NCI-H2107 (cell line): ENCODE results near the gene MTX1.
"Not testable (repeated sequence)": the region's sequence is repeated elsewhere in the genome, so short reads cannot be mapped to it uniquely, and the experiment has no call there.

ENCODE experiments used
- DNase-seq: peaks from one replicate; lab custom pipeline; 2025; lab: John Stamatoyannopoulos, UW

Gene MTX1

GRCh38 chr1:155208541-155209311, at the start of gene MTX1:
Gene MTX1, plus strand, starts transcription at chr1:155208695. Its CDS starts 110 bp downstream, at chr1:155208805.
- peak; percentile 61 for DNase-seq

- no peak for DNase-seq
Observed at GRCh38 chr1:155158991-155159390, 49.5 kb upstream of the MTX1 start.

DNA sequence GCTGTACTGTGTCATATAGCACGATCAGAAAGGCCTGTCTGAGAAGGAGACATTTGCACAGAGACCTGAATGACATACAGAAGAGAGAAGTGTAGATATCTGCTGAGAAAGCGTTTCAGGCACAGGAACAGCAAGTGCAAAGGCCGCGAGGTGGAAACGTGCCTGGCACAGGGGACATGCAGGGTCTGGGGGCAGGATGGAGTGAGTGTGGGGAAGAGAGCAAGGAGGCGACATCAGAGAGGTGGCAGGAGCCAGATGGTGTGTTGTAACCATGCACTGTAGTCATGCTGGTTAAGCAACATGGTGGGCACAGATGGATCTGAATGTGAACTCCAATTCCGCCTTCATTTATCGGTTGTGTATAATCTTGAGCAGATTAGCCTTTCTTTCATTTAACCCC, 48.4 kb upstream of the MTX1 start:
- no peak for DNase-seq

DNA sequence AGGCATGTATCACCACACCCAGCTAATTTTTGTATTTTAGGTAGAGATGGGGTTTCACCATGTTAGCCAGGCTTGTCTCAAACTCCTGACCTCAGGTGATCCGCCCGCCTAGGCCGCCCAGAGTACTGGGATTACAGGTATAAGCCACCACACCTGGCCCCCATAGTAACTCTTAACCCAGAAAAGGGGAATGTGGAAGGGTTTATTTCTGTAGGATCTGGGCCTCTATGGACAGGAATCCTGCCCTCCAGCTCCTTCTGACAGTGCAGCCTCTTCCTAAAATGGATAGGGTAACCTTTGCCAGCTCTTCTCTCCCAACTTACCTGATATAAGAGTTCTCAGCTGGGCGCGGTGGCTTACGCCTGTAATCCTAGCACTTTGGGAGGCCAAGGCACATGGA, 45.9 kb upstream of the MTX1 start:
- not testable (repeated sequence) for DNase-seq

DNA sequence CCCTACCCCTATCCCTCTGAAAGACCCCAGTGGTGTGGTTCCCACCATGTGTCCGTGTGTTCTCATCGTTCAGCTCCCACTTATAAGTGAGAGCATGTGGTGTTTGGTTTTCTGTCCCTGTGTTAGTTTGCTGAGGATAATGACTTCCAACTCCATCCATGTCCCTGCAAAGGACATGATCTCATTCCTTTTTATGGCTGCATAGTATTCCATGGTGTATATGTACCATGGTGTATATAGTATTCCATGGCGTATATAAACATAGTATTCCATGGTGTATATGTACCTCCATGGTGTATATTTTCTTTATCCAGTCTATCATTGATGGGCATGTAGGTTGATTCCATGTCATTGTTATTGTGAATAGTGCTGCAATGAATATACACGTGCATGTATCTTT, 44.7 kb upstream of the MTX1 start:
- not testable (repeated sequence) for DNase-seq

DNA sequence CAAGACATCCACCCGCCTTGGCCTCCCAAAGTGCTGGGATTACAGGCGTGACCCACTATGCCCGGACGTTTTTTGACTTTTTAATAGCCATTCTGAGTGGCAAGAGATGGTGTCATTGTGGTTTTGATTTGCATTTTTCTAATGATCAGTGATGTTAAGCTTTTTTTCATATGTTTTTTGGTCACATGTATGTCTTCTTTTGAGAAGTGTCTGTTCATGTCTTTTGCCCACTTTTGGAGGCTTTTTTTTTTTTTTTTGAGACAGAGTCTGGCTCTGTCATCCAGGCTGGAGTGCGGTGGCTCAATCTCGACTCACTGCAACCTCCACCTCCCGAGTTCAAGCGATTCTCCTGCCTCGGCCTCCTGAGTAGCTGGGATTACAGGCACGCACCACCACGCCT, 43.9 kb upstream of the MTX1 start:
- DNase-seq: not testable (repeated sequence)

- no peak for DNase-seq
Observed at GRCh38 chr1:155166051-155166470, 42.4 kb upstream of the MTX1 start.

GRCh38 chr1:155166471-155167165, 41.9 kb upstream of the MTX1 start:
- DNase-seq: no peak

DNA sequence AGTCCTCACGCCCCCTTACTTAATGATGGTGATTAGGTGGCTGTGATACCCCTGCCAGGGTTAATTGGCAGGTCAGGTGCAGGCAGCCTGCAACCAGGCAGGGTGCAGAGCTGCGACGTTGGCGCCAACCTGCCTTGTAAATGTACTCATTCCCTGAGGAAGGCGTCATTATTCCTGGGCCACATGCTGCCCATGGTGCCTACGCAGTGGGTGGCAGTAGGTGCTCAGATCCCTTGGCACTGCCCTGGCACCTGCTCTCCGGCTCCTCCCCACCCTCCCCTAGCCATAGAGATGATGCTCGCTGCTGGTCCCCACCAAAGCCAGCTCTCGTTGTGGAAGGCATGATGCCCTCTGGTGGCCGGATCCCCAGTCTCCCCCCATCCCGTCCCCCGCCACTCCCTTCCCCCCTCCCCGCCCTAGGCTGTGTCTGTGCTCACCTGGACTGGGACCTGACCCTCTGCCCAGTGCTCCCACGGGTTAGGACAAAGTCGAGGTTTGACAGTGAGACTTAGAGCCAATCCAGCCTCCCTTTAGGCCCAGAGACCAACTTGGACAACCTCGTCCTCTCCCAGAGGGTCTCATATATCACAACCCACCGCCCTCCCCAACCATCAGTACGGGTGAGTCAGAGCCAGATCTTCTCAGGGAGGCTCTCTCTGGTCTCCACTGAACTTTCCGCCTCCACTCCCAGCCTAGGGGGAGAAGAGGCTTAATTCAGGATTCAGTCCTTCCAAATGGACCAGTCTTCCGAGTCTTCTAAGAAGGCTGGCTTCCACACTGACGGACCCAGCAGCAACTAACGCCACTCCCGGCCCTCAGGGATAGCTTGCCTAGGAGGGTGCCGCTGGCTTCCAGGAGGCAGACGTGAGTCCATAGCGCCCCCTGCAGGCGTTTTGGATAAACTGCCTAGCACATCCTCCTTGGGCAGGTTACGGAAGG, 41.1 kb upstream of the MTX1 start:
- peak; percentile 92 for DNase-seq

DNA sequence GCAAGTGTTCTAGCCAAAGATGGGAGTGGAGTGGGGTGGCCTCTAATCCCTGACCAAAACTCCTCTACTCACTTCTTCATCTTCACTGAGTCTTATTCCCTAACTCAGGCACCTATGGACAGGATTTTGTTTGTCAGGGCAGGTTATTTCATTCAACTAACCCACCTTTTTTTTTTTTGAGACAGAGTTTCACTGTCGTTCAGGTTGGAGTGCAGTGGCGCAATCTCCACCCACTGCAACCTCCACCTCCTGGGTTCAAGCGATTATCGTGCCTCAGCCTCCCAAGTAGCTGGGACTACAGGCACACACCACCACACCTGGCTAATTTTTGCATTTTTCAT, 40.4 kb upstream of the MTX1 start:
- DNase-seq: not testable (repeated sequence)

GRCh38 chr1:155168456-155169210, 39.9 kb upstream of the MTX1 start:
- DNase-seq: no peak

DNA sequence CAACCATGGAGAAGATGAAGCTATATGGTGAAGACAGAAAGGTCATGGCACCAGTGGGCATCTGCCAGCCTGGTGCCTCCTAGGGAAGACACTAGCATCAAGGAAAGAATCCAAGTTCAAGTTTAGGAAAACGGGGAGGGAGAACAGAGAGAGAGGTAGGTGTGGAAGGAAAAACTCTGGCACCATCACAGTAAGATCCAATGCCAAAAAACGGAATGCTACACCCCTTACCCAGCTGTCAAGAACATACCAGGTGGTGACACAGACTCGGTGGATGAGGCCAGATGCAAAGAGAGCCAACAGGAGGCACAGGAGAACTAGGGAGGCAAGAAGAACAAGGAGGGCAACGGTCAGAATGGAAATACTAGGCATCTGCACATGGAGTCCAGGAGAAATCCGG, 39.0 kb upstream of the MTX1 start:
- DNase-seq: no peak

DNA sequence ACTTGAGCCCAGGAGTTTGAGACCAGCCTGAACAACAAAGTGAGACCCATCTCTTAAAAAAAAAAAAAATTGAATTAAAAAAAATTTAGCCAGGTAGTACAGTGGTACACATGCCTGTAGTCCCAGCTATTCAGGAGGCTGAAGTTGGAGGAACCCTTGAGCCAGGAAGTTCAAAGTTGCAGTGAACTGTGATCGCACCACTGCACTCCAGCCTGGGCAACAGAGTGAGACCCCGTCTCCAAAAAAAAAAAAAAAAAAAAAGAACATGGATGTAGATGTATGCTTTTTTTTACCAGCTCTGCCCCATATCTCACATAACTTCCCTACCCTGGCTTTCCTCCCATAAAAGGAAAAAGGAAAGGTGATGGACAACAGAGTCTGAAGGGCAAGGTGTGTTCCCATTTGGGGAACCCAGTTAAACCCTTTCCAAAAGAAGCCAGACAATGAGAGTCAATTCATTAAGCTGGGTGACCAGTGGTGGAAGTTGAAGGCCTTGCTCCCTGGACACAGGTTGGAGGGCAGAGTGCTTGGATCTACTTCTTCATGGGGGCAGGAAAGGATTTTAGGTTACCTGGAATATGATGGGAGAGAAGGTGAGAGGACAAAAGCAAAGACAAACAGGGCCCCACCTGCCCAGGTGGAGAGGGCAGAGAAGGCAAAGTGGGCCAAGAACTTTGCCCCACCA, 38.3 kb upstream of the MTX1 start:
- DNase-seq: no peak

GRCh38 chr1:155170806-155171205, 37.7 kb upstream of the MTX1 start:
- DNase-seq: no peak

GRCh38 chr1:155171836-155172731, 36.4 kb upstream of the MTX1 start:
- no peak for DNase-seq

DNA sequence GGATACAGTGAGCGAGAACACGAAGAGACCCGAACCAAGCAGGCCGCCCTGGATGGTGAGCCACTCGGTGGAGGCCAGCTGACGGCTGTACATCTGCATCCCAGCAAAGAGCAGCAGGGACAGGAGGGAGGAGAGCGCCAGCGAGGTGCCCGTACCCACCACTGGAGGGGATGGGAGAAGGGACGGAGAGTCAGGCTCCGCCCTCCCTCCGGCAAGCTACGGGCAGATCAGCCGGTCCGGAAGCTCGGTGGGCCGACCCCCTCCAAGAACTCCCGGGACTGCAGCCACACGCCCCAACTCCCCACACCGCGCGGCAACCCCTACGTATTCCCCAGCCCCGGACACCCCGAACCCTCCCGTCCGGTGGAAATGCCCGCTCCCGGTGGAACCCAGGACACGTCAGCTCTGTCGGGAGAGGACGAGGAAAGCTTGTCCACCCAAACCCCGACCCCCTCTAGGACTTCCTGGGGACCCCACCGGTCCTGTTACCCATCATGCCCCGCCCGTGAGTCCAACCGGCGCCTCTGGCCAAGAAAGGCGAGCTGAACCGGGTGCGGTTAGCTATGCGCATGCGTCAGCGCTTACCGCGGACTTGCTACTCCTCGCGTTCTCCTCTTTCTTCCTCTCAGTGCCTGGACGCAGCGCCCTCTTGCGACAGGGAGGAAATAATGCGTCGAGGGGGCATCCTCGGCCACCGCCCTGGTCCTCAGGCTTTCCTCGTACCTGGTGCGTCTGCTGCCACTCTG, 35.6 kb upstream of the MTX1 start, which contains the start of gene KRTCAP2:
Gene KRTCAP2 (minus strand): TSS at position 573 of the 746 bp plus-strand sequence. CDS start 80 bp downstream, at position 493.
- DNase-seq: peak; percentile 95

DNA sequence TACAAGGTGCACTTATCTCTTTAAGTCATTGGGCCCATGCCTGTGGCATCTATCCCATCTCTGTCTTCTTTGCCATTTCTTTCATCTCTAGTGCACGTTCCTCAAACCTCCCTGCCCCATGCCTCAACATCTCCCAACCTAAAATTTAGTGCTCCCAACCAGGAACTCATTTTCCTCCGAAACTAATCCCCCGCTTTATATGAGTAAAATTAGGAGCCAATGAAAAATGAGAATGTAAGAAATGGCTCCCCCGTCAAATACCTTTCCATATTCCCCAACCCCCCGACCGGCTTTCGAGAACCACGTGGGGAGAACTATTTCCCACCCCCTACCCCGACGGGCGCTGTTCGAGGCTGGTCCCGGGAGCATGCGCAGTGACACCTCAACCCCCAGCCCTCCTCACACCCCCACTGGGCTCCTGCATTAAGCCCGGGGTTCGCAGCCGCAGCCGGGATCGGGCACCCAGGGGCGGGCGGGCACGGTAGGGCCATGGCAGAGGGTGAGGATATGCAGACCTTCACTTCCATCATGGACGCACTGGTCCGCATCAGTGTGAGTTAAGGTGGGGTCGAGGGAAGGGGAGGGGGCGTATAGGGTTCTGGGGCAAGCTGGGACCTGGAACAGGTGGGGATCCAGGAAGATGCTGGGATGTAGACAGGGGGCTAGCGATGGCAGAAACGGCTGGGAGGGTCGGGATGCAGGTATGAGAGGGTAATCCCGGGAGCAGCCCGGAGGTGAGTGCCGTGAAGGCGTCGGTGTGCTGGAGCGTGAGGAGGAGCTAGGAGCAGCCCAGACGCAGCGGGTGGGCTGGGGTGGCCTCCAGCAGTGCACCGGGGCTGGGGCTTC, 34.8 kb upstream of the MTX1 start, which contains the start of gene TRIM46:
Gene TRIM46 (plus strand): TSS at position 372 of the 846 bp plus-strand sequence. CDS start 118 bp downstream, at position 490.
- DNase-seq: peak; percentile 44
